Loucy (cell line): Measurements from ENCODE around the gene OSBPL9.

Experiments used
- CTCF ChIP-seq: fragments of 200-600 bp; sonication (generic); conservative IDR thresholded peaks from 2 replicates; pipeline ENCODE4 v1.5.1; 2014; ENCODE audit warnings: mild to moderate bottlenecking, antibody characterized with exemption, low read length
- EZH2phosphoT487 ChIP-seq: fragments of 200-600 bp; IDR thresholded peaks from 2 replicates; pipeline ENCODE4 v1.6.1; 2018; ENCODE audit warnings: antibody characterized with exemption, mild to moderate bottlenecking, moderate library complexity, borderline replicate concordance

GRCh38 chr1:51724797-51725196, 107.9 kb downstream of the OSBPL9 start:
- TF ChIP-seq CTCF (no peak), EZH2phosphoT487 (no peak)
